NOMO-1 treated with DMSO at 0.1 percent for 48 hours (cell line): Measurements from ENCODE around the gene KRT7.

Source experiments
- DNase-seq: peaks from one replicate; lab custom pipeline; 2025; ENCODE audit not compliant: unreplicated experiment; lab: John Stamatoyannopoulos, UW

The KRT7 gene

DNA sequence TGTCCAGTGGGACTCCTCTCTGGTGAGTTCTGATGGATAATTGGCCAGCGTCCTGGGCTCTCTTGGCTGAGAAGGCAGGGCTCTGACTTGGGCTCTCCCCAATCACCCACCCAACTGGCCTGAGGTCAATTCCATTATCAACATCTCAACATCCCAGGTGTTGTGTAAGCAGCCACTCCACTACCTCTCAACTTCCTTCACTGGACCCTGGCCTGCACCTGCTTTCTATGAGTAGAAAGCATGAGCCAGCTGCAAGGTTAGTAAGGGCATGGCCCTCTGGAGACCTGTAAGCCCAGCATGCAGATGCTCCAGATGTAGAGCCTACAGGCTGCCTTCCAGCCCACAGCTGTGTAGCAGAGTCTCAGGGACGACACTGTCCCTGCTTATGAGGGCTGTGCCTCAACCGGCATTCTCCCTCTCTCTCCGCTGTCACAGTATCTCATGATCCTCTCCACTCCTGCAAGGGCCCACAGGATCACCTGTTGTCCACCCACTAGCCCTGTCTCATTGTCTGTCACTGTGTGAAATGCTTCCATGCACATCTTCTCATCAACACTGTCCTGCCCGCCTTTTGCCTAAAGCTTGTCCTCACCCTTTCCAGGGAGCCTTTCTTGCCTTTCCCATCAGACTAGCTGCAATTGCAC is 63.7 kb downstream of the KRT7 start:
- DNase-seq: no peak
